ENCODE data around the gene CHRM1. TPM values are rescaled to one million over a fixed set of nuclear protein-coding genes. Genes with fewer than 3 reads are reported as not detected.

The CHRM1 gene
- total RNA-seq, 1 experiment from 2014 or later, result not detected

DNA sequence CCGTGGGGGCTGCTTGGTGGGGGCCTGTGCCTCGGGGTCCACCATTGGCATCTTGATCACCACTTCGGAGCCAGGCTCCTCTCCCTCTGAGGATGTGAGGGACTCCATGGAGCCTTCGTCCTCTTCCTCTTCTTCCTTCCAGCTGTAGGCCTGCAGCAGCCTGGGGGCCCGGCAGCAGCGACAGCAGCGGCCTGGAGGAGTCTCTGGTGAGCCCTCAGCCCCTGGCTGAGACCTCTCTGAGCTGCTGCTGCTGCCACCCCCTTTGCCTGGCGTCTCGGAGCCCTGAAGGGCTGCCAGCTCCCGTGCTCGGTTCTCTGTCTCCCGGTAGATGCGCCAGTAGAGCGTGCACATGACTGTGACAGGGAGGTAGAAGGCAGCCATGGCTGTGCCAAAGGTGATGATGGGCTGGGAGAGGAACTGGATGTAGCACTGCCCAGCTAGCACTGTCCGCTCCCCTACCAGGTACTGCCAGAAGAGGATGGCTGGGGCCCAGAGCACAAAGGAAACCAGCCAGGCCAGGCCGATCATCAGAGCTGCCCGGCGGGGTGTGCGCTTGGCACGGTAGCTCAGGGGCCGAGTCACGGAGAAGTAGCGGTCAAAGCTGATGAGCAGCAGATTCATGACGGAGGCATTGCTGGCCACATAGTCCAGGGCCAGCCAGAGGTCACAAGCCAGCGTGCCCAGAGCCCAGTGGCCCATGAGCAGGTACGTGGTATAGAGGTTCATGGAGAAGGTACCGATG is 10.9 kb downstream of the CHRM1 start:
- in situ Hi-C loops (cut with HindIII; ENCODE audit: low sequenced_read_pairs), result no loop called here
- DNase-seq (ENCODE audit: low spot score), result peak; percentile 45

DNA sequence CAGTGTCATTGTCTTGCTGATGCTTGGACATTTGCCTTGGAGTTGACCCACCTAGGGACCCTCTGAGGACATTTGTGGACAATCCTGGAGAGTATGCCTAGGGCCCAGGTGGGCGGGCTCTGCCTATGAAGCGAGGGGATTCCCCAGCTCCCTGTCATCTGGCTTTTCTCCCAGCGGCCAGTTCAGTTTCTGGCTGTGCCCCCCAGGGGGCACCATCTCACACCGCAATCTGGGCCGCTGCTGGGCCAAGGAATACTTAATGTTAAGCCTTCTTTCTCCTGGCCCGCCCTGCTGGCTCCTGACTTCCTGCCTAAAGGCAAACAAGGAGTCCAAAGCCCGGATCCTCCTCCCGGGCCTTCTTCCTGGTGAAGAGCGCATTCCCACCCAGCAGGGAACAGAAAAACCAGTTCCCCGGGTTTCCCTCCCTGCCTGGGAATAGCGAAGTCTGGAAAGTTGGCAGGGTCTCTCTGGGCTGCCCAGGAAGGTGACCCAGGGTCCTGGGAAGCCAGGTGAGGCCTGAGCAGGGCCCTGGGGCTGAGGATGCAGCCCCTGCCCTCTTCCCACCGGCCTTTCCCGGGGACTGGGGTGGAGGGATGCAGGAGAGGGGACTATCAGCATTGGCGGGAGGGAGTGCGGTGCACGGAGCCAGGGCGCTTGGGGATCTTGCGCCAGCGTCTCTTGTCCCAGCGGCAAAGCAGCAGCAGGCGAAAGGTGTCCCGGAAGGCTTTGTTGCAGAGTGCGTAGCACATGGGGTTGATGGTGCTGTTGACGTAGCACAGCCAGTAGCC is 11.9 kb downstream of the CHRM1 start:
- in situ Hi-C loops (cut with HindIII; ENCODE audit: low sequenced_read_pairs), result no loop called here
- DNase-seq (ENCODE audit: low spot score), result no peak

- in situ Hi-C loops (cut with HindIII; ENCODE audit: low sequenced_read_pairs), result no loop called here
Measured at GRCh38 chr11:62908468-62909072, 12.6 kb downstream of the CHRM1 start.

DNA sequence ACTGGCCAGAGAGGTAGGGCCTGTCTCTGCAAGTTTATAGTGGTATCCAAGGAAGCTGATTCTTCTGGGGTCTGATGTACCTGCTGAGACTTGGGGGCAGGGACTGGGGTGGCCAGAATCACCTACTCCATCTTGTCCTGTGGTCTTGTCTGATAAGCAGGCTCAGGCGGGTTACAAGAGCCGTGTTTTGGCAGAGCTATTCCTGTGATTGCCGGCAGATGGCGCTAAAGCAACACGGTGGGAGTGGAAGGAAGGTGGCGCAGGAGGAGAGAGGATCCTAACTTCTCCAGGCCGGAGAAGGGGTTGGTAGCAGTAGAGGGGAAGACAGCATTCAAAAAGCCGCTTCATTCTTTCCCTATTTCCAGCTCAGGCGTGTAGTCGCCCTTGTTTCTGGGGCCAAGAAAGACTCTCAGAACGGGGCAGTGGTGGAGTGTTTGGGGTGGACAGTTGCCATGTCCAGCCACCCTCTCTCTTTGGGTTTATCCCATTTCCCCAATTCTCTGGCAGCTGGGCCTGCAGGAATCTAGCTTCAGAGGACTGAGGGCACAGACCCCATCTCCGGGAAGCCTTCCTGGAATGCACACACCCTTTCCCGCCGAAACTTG is 15.1 kb downstream of the CHRM1 start:
- in situ Hi-C loops (cut with HindIII; ENCODE audit: low sequenced_read_pairs), result no loop called here
- peak; percentile 90 for DNase-seq (ENCODE audit: low spot score)

More at GRCh38 chr11:62908468-62909072, 12.6 kb downstream of the CHRM1 start:
- no peak for DNase-seq (ENCODE audit: low spot score)

DNA sequence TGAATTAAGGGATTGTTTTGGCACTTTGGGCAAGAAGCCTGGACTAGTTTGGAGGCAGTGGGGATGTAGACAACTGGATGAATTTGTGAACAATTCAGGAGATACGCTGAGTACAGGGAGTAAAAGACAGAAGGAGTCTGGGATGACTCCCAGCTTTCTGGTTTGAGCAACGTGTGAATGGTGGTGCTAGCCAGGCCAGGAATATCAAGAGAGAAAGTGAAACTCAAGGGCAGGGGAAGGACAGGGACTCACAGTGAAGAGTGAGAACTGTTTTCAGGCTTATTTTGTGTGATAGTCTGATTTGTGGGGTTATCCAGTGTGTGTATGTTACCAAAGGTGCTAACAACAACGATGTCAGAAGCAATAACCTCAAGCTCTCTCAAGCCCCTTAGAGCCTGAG is 15.9 kb downstream of the CHRM1 start:
- no peak for DNase-seq (ENCODE audit: low spot score)
- in situ Hi-C loops (cut with HindIII; ENCODE audit: low sequenced_read_pairs), result no loop called here

DNA sequence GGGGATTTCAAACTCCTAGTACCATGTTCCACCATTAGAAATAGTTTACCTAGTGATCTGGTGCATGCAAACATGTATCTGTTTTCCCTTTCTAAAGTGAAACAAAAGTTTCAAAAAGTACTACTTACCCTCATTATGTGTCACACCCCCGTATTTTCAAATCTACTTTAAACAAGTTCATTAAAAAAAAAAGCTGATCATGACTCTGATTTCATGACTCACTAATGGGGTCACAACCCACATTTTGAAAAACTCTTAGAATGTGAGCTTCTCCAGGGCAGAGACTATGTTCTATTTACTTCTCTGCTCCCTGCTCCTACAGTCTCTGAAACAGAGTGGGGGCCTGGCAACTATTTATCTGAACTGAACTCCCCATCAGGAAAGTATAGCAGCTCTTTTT is 18.2 kb downstream of the CHRM1 start:
- in situ Hi-C loops (cut with HindIII; ENCODE audit: low sequenced_read_pairs), result no loop called here
- no peak for DNase-seq (ENCODE audit: low spot score)

DNA sequence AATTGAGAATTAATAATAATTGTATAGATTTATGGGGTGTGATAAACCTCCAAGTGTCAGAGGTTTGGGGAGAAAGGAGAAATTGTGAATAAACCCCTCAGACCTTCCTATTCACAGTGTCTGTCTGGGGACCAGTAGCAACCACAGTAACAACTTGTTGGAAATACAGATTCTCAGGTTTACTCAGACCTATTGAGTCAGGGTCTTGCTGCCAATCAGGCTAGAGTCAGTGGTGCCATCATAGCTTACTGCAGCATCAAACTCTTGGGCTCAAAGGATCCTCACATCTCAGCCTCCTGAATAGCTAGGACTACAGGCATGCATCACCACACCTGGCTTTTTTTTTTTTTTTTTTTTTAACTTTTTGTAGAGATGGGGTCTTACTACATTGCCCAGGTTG is 23.1 kb downstream of the CHRM1 start:
- no peak for DNase-seq (ENCODE audit: low spot score)
- in situ Hi-C loops (cut with HindIII; ENCODE audit: low sequenced_read_pairs), result no loop called here

- in situ Hi-C loops (cut with HindIII; ENCODE audit: low sequenced_read_pairs), result no loop called here
- DNase-seq (ENCODE audit: low spot score), result no peak
Measured at GRCh38 chr11:62897311-62897710, 23.9 kb downstream of the CHRM1 start.

DNA sequence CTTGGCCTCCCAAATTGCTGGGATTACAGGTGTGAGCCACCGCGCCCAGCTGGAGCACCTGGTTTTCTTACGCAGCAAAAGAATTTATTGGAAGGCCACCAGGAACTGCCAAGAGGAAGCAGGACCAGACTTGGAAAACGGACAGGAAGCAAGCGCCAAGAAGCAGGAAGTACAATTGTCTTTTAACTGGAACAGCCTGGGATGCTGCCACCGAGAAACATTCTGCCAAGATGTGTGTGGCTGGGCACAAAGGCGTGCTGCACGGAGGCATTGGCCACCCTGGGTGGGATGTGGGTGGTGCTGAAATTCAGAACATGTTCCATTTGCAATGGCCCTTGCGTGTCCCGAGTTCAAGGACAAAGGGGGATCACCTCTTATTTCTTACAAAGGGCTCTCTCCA is 25.1 kb downstream of the CHRM1 start:
- in situ Hi-C loops (cut with HindIII; ENCODE audit: low sequenced_read_pairs), result no loop called here

DNA sequence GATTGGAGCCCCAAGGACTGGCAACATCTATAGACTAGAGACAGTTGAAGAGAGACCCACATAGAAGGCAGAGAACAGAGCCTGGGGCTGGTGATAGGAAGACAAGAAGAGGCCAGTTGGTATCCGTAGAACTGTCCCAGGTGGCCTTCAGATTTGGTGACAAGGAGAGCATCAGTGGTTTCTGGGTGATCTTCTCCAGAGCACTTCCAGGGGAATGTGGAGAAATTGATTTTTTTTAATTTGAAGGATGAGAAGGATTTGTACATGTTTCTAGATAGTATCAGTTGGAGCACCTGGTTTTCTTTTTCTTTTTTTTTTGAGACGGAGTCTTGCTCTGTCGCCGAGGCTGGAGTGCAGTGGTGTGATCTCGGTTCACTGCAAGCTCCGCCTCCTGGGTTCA is 25.7 kb downstream of the CHRM1 start:
- in situ Hi-C loops (cut with HindIII; ENCODE audit: low sequenced_read_pairs), result no loop called here
- DNase-seq (ENCODE audit: low spot score), result no peak

More for the DNA sequence above, 25.1 kb downstream of the CHRM1 start:
- DNase-seq (ENCODE audit: low spot score), result no peak

- in situ Hi-C loops (cut with HindIII; ENCODE audit: low sequenced_read_pairs), result no loop called here
Measured at GRCh38 chr11:62892077-62892922, 28.9 kb downstream of the CHRM1 start.

DNA sequence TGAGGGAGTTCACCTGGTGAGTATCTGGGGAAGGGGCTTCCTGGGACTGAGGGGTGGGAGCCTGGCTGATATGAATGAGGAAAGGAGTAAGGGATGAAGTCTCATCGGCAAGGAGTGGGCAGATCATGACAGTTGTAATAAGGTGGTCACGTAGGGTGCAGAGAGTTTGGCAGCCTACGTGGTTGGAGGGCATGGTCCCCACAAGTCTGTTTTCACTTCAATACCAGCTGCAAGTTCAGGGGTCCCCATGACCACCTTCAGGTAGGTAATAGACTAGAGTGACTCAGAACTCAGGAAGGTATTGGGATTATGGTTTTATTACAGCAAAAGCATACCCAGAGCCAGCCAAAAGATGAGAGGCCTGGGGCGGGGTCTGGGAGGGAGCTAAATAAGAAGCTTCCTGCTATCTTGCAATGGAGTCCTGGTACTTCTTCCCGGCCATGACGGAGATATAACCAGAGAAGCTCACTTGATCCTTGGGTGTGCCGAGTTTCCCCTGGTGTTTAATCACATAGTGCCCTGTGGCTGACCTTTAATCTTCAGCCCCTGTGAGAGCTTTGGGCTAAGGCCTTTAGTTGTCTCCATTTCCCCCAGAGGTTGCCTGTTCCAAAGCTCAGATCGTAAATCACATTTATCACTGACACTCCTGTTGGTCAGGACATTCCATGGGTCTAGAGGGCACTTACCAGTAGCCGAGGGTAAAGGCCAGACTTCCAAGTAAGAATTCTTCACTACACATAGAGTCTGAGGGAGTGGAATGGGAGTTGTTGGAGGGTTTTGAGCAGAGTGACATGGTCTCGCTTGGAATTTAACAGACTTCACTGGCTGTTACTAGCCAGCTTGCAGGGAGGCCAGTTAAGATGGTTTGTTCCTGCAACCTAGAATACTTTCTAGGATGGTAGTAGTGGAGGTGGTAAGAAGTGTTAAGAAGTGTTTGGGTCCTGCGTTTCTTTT is 31.4 kb downstream of the CHRM1 start:
- in situ Hi-C loops (cut with HindIII; ENCODE audit: low sequenced_read_pairs), result no loop called here
- DNase-seq (ENCODE audit: low spot score), result peak; percentile 64

More at GRCh38 chr11:62892077-62892922, 28.9 kb downstream of the CHRM1 start:
- no peak for DNase-seq (ENCODE audit: low spot score)

DNA sequence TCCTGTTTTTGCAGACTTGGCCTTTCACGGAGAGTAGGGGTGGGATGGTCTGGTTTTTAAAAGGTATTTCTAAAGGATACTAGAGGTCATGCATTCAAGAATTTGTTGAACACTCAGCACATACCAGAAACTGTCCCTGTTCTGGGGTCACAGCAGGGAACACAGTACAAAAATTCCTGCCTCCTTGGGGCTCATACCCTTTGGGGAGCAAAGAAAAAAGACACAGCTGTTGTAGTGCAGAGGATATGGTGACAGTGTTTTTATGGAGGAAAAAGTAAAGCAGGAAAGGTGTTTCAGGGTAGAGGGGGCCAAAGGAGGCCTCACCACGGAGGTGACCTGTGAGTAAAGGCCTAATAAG is 32.1 kb downstream of the CHRM1 start:
- in situ Hi-C loops (cut with HindIII; ENCODE audit: low sequenced_read_pairs), result no loop called here
- DNase-seq (ENCODE audit: low spot score), result no peak

- no peak for DNase-seq (ENCODE audit: low spot score)
- in situ Hi-C loops (cut with HindIII; ENCODE audit: low sequenced_read_pairs), result no loop called here
Measured at GRCh38 chr11:62888406-62888805, 32.8 kb downstream of the CHRM1 start.

DNA sequence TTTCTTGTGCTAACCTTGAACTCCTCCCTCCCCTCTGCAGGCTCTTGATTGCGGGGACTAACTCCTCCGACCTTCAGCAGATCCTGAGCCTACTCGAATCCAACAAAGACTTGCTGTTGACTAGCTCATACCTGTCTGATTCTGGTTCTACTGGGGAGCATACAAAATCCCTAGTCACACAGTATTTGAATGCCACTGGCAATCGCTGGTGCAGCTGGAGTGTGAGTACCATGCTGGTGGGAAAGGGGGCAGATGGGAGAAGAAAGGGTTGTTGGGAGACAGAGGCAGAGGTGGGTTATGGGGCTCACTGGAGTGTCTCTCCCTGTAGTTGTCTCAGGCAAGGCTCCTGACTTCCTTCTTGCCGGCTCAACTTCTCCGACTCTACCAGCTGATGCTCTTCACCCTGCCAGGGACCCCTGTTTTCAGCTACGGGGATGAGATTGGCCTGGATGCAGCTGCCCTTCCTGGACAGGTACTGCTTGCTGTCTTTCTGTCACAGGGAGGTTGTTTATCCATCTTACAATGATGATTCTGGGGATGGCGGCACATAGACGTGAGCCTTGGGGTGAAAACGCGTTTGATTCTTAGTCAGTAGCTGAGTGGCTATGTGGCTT is 35.9 kb downstream of the CHRM1 start:
- in situ Hi-C loops (cut with HindIII; ENCODE audit: low sequenced_read_pairs), result no loop called here

GRCh38 chr11:62883673-62884072 is 37.5 kb downstream of the CHRM1 start:
- in situ Hi-C loops (cut with HindIII; ENCODE audit: low sequenced_read_pairs), result no loop called here
- DNase-seq (ENCODE audit: low spot score), result no peak

More for the DNA sequence above, 35.9 kb downstream of the CHRM1 start:
- DNase-seq (ENCODE audit: low spot score), result no peak

DNA sequence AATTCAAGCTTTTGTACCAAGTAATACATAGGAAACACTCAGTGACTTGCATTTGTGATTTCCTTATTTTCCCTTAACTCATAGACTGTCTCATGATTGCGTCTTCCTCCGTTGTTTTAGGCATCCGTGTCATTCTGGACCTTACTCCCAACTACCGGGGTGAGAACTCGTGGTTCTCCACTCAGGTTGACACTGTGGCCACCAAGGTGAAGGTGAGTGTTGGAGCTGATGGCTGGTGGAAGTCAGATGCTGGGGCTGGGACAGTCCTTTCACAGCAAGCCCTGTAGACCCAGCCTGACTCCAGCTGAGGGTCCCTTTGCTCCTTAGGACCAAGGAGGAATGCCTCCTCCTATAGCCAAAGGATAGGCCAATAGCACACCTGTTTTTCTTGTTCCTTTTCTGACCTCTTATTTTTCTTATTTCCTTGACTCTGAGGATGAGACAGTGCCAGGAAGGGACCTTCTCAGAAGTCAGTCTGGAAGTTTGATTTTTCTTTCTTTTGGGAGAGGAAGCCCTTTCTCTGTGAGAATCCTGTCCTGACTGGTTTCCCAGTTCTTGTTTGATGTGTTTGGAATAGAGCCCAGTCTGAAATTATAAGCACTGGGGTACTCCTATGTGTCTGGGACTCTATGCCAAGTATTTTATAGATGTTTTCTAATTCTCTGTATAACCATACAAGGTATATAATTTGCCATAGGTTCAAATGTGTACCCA is 38.2 kb downstream of the CHRM1 start:
- in situ Hi-C loops (cut with HindIII; ENCODE audit: low sequenced_read_pairs), result no loop called here
- DNase-seq (ENCODE audit: low spot score), result no peak

Data from G401 (cell line).